ENCODE data around the gene XPO5.
"Not testable (repeated sequence)": the region's sequence is repeated elsewhere in the genome, so short reads cannot be mapped to it uniquely, and the experiment has no call there.

DNA sequence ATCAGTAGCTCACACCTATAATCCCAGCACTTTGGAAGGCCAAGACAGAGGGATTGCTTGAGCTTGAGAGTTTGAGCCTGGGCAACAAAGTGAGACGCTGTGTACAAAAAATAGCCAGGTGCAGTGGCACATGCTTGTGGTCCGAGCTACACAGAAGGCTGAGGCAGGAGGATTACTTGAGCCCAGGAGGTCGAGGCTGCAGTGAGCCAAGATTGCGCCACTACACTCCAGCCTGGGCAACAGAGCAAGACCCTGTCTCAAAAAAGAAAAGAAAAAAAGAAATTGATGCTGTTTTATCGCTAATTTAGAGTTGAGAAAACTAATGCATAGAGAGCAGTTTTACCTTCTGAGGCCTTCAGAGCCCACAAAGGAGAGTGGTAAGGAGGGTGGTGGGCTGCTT, 77.5 kb downstream of the XPO5 start:
- TF ChIP-seq POLR2A, CTCF (IDR thresholded peaks at IDR 0.05): not testable (repeated sequence)
